Activated B cell treated with CpG ODN at 0.5 μM for 24 hours (primary cell): ENCODE results near the gene KANSL2. TPM values are rescaled to one million over a fixed set of nuclear protein-coding genes. Genes with fewer than 3 reads are reported as not detected.
"Not testable (repeated sequence)": the region's sequence is repeated elsewhere in the genome, so short reads cannot be mapped to it uniquely, and the experiment has no call there.

ENCODE experiments used
- ATAC-seq: fragments of 200-7000 bp; cut with Tn5 transposase; one replicate; pipeline ENCODE4 v1.10.0; 2021; ENCODE audit warnings: low read depth, mild to moderate bottlenecking, moderate library complexity
- CTCF ChIA-PET: fragments of 350-600 bp; sonication (Branson Sonifier 250); formaldehyde crosslinking; loops from one replicate; lab custom pipeline; 2021; ENCODE audit warnings: antibody characterized with exemption; lab: Charles Lee
- POLR2A ChIA-PET: fragments of 350-600 bp; sonication (Branson Sonifier 250); formaldehyde crosslinking; loops from one replicate; lab custom pipeline; 2021; ENCODE audit warnings: antibody characterized with exemption; lab: Charles Lee
- DNase-seq: peaks from one replicate; pipeline ENCODE4 v3.0.0; 2022
- H3K27ac Mint-ChIP-seq: one replicate; pipeline ENCODE4 v1.8.0; 2020; ENCODE audit warnings: mixed read lengths
- H3K27me3 Mint-ChIP-seq: one replicate; pipeline ENCODE4 v1.8.0; 2021; ENCODE audit warnings: mixed read lengths
- H3K36me3 Mint-ChIP-seq: one replicate; pipeline ENCODE4 v1.8.0; 2021; ENCODE audit warnings: low read depth, mixed read lengths
- H3K4me1 Mint-ChIP-seq: one replicate; pipeline ENCODE4 v1.8.0; 2021; ENCODE audit warnings: mixed read lengths
- H3K4me3 Mint-ChIP-seq: one replicate; pipeline ENCODE4 v1.8.0; 2020; ENCODE audit warnings: mild to moderate bottlenecking, mixed read lengths
- H3K9me3 Mint-ChIP-seq: one replicate; pipeline ENCODE4 v1.8.0; 2020; ENCODE audit warnings: mixed read lengths
- intact Hi-C: fragments of 100-400 bp; cut with micrococcal nuclease; formaldehyde crosslinking; loops from one replicate; pipeline ENCODE4 v1.15.1; 2024
- total RNA-seq: library from RNA; stranded (reverse); gene quantifications from 2 replicates; pipeline ENCODE4 v1.2.3, GENCODE V29; 2022
- TF ChIP-seq, protein P1 (sequence below): fragments of 200-600 bp; IDR thresholded peaks from one replicate; pipeline ENCODE4 v1.8.0; 2022; ENCODE audit warnings: antibody characterized with exemption, mild to moderate bottlenecking

KANSL2 gene
- total RNA-seq: 52.4 and 59.5 TPM in 2 replicates

DNA sequence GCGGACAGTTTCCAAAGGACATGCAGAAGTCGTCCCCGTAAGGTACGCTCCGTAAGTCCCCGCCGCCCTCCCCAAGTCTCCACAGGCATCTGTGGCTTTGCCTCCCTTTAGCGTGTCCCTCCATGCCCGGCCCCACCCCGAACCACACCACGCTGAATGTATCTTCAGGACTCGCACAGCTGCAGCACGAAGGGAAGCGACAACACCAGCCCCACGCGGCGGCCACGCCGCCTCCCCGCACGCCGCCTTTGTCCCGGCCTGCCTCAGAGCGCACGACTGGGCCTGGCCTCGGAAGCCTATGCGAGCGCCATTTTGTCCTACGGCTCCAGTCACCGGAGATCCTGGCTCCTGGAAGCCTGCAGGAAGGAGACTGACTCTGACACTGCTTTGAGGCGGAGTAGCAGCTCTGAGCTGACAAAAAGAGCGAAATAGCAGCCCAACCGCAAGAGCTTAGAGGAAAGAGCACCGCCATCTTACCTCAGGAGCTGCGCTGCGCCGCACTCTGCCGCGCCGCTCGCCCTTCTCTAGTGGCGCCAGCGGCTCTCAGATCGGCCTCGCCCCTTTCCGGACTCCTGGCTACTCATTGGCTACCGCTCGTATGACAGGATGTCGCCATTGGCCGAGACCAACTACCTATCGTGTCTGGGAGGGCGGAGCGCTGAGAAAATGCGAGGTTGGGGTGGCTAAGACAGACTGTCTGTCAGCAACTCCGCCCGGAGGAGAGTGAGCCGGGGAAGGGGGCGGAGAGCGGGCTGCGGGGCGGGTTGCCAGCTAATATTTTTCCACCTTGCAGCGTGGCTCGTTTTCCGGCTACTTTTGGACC is at the start of gene KANSL2:
Gene KANSL2 (minus strand): TSS at position 529 of the 823 bp plus-strand sequence. CDS start 606 bp downstream, outside the sequence.
- Mint-ChIP-seq H3K4me3 (peak within 1 kb of the TSS; percentile 97), H3K27ac (peak within 1 kb of the TSS; percentile 95), H3K36me3 (peaks cover 43% of the 10 kb centered on the region), H3K27me3 (no peaks in the 10 kb centered on the region), H3K9me3 (no peaks in the 10 kb centered on the region), H3K4me1 (peaks cover 51% of the 10 kb centered on the region)
- TF ChIP-seq, protein P1, sequence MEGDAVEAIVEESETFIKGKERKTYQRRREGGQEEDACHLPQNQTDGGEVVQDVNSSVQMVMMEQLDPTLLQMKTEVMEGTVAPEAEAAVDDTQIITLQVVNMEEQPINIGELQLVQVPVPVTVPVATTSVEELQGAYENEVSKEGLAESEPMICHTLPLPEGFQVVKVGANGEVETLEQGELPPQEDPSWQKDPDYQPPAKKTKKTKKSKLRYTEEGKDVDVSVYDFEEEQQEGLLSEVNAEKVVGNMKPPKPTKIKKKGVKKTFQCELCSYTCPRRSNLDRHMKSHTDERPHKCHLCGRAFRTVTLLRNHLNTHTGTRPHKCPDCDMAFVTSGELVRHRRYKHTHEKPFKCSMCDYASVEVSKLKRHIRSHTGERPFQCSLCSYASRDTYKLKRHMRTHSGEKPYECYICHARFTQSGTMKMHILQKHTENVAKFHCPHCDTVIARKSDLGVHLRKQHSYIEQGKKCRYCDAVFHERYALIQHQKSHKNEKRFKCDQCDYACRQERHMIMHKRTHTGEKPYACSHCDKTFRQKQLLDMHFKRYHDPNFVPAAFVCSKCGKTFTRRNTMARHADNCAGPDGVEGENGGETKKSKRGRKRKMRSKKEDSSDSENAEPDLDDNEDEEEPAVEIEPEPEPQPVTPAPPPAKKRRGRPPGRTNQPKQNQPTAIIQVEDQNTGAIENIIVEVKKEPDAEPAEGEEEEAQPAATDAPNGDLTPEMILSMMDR: no peak
- CTCF ChIA-PET: no interaction called here
- intact Hi-C loops: loop anchor here (1.0 kb wide), 1 partner anchor 34 kb away; the partner anchor contains the start of gene CCNT1
- DNase-seq (peak; percentile 84), ATAC-seq (peak; percentile 98)
- POLR2A ChIA-PET: interaction anchor here (0.6 to 2.1 kb wide), 12 partner anchors 9 to 1060 kb away, joined by 3 to 19 read pairs (median 3); partner anchors contain the start of genes ASB8, CCNT1, SENP1 and TMBIM6

GRCh38 chr12:48728807-48729206 is 46.8 kb upstream of the KANSL2 start:
- ATAC-seq: no peak

GRCh38 chr12:48720737-48721136 is 38.7 kb upstream of the KANSL2 start:
- H3K4me3 Mint-ChIP-seq, CTCF ChIA-PET: not testable (repeated sequence)

More at GRCh38 chr12:48728807-48729206, 46.8 kb upstream of the KANSL2 start:
- Mint-ChIP-seq H3K36me3 (no peaks in the 10 kb centered on the region), H3K4me1 (no peaks in the 10 kb centered on the region), H3K27me3 (peaks cover 7% of the 10 kb centered on the region), H3K9me3 (no peaks in the 10 kb centered on the region), H3K27ac (no peak overlapping the region), H3K4me3 (no peak overlapping the region)
- DNase-seq: no peak
- TF ChIP-seq, protein P1: no peak
- intact Hi-C loops: no loop called here
- ChIA-PET CTCF (no interaction called here), POLR2A (no interaction called here)

DNA sequence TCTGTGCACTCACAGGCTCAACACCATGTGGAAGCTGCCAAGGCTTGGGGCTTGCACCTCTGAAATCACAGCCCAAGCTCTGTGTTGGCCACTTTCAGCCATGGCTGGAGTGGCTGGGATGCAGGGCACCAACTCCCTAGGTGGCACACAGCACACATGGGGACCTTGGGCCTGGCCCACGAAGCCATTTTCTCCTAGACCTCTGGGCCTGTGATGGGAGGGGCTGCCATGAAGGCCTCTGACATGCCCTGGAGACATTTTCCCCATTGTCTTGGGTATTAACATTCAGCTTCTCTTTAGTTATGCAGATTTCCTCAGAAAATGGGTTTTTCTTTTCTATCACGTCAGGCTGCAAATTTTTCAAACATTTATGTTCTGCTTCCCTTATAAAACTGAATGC is 38.1 kb upstream of the KANSL2 start:
- H3K27ac Mint-ChIP-seq, H3K4me3 Mint-ChIP-seq, POLR2A ChIA-PET, CTCF ChIA-PET, intact Hi-C loops, H3K27me3 Mint-ChIP-seq, DNase-seq, ATAC-seq: not testable (repeated sequence)
- H3K9me3 Mint-ChIP-seq: peaks cover 11% of the 10 kb centered on the region
- peaks cover 13% of the 10 kb centered on the region for H3K36me3 Mint-ChIP-seq
- H3K4me1 Mint-ChIP-seq: peaks cover 19% of the 10 kb centered on the region

More at GRCh38 chr12:48720737-48721136, 38.7 kb upstream of the KANSL2 start:
- H3K27me3 Mint-ChIP-seq, intact Hi-C loops, ATAC-seq, H3K27ac Mint-ChIP-seq, POLR2A ChIA-PET, DNase-seq: not testable (repeated sequence)
- Mint-ChIP-seq H3K36me3 (peaks cover 11% of the 10 kb centered on the region), H3K4me1 (peaks cover 13% of the 10 kb centered on the region), H3K9me3 (peaks cover 11% of the 10 kb centered on the region)

- ATAC-seq, DNase-seq, H3K27ac Mint-ChIP-seq, H3K27me3 Mint-ChIP-seq, CTCF ChIA-PET, H3K4me3 Mint-ChIP-seq, POLR2A ChIA-PET: not testable (repeated sequence)
- peaks cover 22% of the 10 kb centered on the region for H3K36me3 Mint-ChIP-seq
- intact Hi-C loops: loop anchor here (10.0 kb wide), 1 partner anchor 236 kb away; the partner anchor contains the start of gene ARF3
- H3K9me3 Mint-ChIP-seq: peaks cover 11% of the 10 kb centered on the region
- H3K4me1 Mint-ChIP-seq: peaks cover 30% of the 10 kb centered on the region
These were observed 37.0 kb upstream of the KANSL2 start for GRCh38 chr12:48719002-48719401.

- peak overlapping the region; percentile 97 for H3K27ac Mint-ChIP-seq
- intact Hi-C loops: loop anchor here (2.0 to 10.0 kb wide), 5 partner anchors 238 to 904 kb away; partner anchors contain the start of genes ARF3, ASB8 and SENP1
- no peak for DNase-seq
- peaks cover 2% of the 10 kb centered on the region for H3K27me3 Mint-ChIP-seq
- H3K36me3 Mint-ChIP-seq: peaks cover 34% of the 10 kb centered on the region
- H3K4me3 Mint-ChIP-seq: peak overlapping the region; percentile 87
- peaks cover 11% of the 10 kb centered on the region for H3K9me3 Mint-ChIP-seq
- no peak for ATAC-seq
- ChIA-PET CTCF (no interaction called here), POLR2A (interaction anchor here (3.9 kb wide), 1 partner anchor 35 kb away, joined by 19 read pairs; the partner anchor contains the start of gene KANSL2)
- H3K4me1 Mint-ChIP-seq: peaks cover 39% of the 10 kb centered on the region
- TF ChIP-seq, protein P1: no peak
These were observed 35.2 kb upstream of the KANSL2 start for GRCh38 chr12:48717252-48717695.
